ENCODE results near the gene PRG2.

DNA sequence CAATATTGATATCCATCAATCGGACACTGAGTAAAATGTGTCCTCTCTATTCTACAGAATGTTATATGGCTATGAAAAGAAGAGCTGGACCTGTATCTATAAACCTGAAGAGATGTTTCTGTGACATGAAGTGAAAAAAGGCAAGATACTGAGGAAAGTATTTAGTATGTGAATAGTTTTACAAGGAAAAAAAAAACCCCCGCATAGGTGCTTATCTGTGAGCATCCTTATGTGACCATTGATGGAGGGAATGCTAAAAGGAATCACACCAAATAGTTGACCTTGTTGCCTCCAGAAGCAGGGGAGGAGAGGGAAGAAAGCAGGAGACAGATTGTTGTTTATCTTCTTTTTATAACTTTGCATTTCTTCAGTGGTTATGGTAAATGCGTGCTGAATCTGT lies 661 bp upstream of the PRG2 start:
- no peak for TF ChIP-seq CTCF (IDR thresholded peaks at IDR 0.05)
- TF ChIP-seq POLR2AphosphoS5 (IDR thresholded peaks at IDR 0.05), result no peak
- no peak for TF ChIP-seq POLR2A (IDR thresholded peaks at IDR 0.05)

All from upper lobe of left lung (tissue), 4 donors.